Endodermal cell (in vitro differentiated cells): ENCODE measurements around the gene ATP2A2. TPM values are rescaled to one million over a fixed set of nuclear protein-coding genes. Genes with fewer than 3 reads are reported as not detected.

Source experiments
- DNase-seq: peaks from one replicate; pipeline ENCODE4 v3.0.0-alpha.2; 2017
- H3K27ac ChIP-seq: 2 replicates; pipeline ENCODE4 v1.5.1; 2013; ENCODE audit warnings: mild to moderate bottlenecking, low read depth, low read length, moderate library complexity
- H3K27me3 ChIP-seq: 2 replicates; pipeline ENCODE4 v1.6.1; 2013; ENCODE audit warnings: mild to moderate bottlenecking, low read length, moderate library complexity; ENCODE audit not compliant: insufficient read depth, control insufficient read depth, poor library complexity, severe bottlenecking
- H3K36me3 ChIP-seq: 2 replicates; pipeline ENCODE4 v1.7.0; 2013; ENCODE audit warnings: mild to moderate bottlenecking, low read length, moderate library complexity; ENCODE audit not compliant: control insufficient read depth, insufficient read depth
- H3K4me1 ChIP-seq: one replicate; pipeline ENCODE4 v1.7.0; 2013; ENCODE audit warnings: low read length; ENCODE audit not compliant: control insufficient read depth, insufficient read depth
- H3K4me3 ChIP-seq: 2 replicates; pipeline ENCODE4 v1.5.1; 2013; ENCODE audit warnings: mild to moderate bottlenecking, low read length, moderate library complexity
- H3K9ac ChIP-seq: 2 replicates; pipeline ENCODE4 v1.6.1; 2013; ENCODE audit warnings: mild to moderate bottlenecking, low read length, moderate library complexity; ENCODE audit not compliant: poor library complexity, severe bottlenecking; ENCODE audit errors: extremely low read depth
- H3K9me3 ChIP-seq: 2 replicates; pipeline ENCODE4 v1.6.1; 2013; ENCODE audit warnings: mild to moderate bottlenecking, low read length, moderate library complexity; ENCODE audit not compliant: control insufficient read depth
- H3K27ac Mint-ChIP-seq: 2 replicates; pipeline ENCODE4 v1.8.0; 2020; ENCODE audit warnings: mixed read lengths
- H3K27me3 Mint-ChIP-seq: 2 replicates; pipeline ENCODE4 v1.8.0; 2021; ENCODE audit warnings: mild to moderate bottlenecking, mixed read lengths; ENCODE audit not compliant: insufficient read depth
- H3K36me3 Mint-ChIP-seq: 2 replicates; pipeline ENCODE4 v1.8.0; 2020; ENCODE audit warnings: low read depth, mixed read lengths
- H3K4me1 Mint-ChIP-seq: 2 replicates; pipeline ENCODE4 v1.8.0; 2020; ENCODE audit warnings: mixed read lengths
- H3K4me3 Mint-ChIP-seq: 2 replicates; pipeline ENCODE4 v1.8.0; 2020; ENCODE audit warnings: mild to moderate bottlenecking, moderate library complexity, mixed read lengths
- H3K9me3 Mint-ChIP-seq: 2 replicates; pipeline ENCODE4 v1.8.0; 2020; ENCODE audit warnings: mild to moderate bottlenecking, mixed read lengths
- CTCF ChIP-seq: fragments of 200-600 bp; sonication (generic); conservative IDR thresholded peaks from 2 replicates; pipeline ENCODE4 v1.5.0; 2021; ENCODE audit warnings: antibody characterized with exemption, mild to moderate bottlenecking
- WGBS, 2 experiments: methylation state at CpG; one replicate each; pipeline versions ENCODE4 v1.1.5 to v1.1.7; 2013; ENCODE audit warnings: missing lambda C conversion rate in 2 of 2, mixed read lengths in 1 of 2; ENCODE audit not compliant: insufficient coverage in 1 of 2, insufficient read length in 1 of 2; 5-methylcytosine and 5-hydroxymethylcytosine counted together
- total RNA-seq, 2 donors: library from RNA; stranded (reverse); fragmentation: NEBNext Ultra II Directional in 1 of 2; extraction: Animal tissue kit (Norgen Biotek cat#: 25700) in 1 of 2; gene quantifications; 2 replicates in 1 of 2; 3 replicates in 1 of 2; pipeline ENCODE4 v1.2.1, GENCODE V29; 2021

Gene ATP2A2
- total RNA-seq, 2 donors from 2014 or later = 151 to 235 TPM

- Histone ChIP-seq H3K9ac (no peak overlapping the region), H3K36me3 (no peaks in the 10 kb centered on the region), H3K4me1 (peaks cover 19% of the 10 kb centered on the region), H3K27me3 (no peaks in the 10 kb centered on the region), H3K4me3 (no peak overlapping the region), H3K27ac (no peak overlapping the region), H3K9me3 (no peaks in the 10 kb centered on the region)
- TF ChIP-seq CTCF = no peak
- peaks cover 39% of the 10 kb centered on the region for H3K4me1 Mint-ChIP-seq
- H3K27ac Mint-ChIP-seq = peak overlapping the region; percentile 30
- 83% methylated on average over 1 to 8 of the region's 9 CpGs for whole genome bisulfite sequencing, 2 experiments
- peak; percentile 65 for DNase-seq
- no peak overlapping the region for H3K4me3 Mint-ChIP-seq
- peaks cover 2% of the 10 kb centered on the region for H3K9me3 Mint-ChIP-seq
- H3K36me3 Mint-ChIP-seq = no peaks in the 10 kb centered on the region
- no peaks in the 10 kb centered on the region for H3K27me3 Mint-ChIP-seq
Measured at GRCh38 chr12:110252716-110253115, 28.3 kb upstream of the ATP2A2 start.

- no peak overlapping the region for H3K27ac ChIP-seq
- Mint-ChIP-seq H3K27me3 (no peaks in the 10 kb centered on the region), H3K4me1 (peaks cover 35% of the 10 kb centered on the region), H3K4me3 (no peak overlapping the region), H3K9me3 (peaks cover 2% of the 10 kb centered on the region), H3K36me3 (no peaks in the 10 kb centered on the region), H3K27ac (peak overlapping the region; percentile 66)
- H3K4me1 ChIP-seq = peaks cover 19% of the 10 kb centered on the region
- H3K27me3 ChIP-seq = no peaks in the 10 kb centered on the region
- peak; percentile 65 for DNase-seq
- H3K9ac ChIP-seq = no peak overlapping the region
- WGBS, 2 experiments = 77 to 90% methylated on average over 4 to 9 of the region's 9 CpGs
- no peaks in the 10 kb centered on the region for H3K9me3 ChIP-seq
- H3K36me3 ChIP-seq = no peaks in the 10 kb centered on the region
- no peak overlapping the region for H3K4me3 ChIP-seq
- TF ChIP-seq CTCF = no peak
Measured at GRCh38 chr12:110253176-110253575, 27.9 kb upstream of the ATP2A2 start.

GRCh38 chr12:110254971-110255540, 26.0 kb upstream of the ATP2A2 start:
- DNase-seq = peak; percentile 61
- WGBS, 2 experiments = 79 to 90% methylated on average over 6 of the region's 6 CpGs
- Histone ChIP-seq H3K27ac (no peak overlapping the region), H3K4me1 (peaks cover 16% of the 10 kb centered on the region), H3K36me3 (no peaks in the 10 kb centered on the region), H3K27me3 (no peaks in the 10 kb centered on the region), H3K9ac (no peak overlapping the region), H3K4me3 (no peak overlapping the region), H3K9me3 (no peaks in the 10 kb centered on the region)
- no peak for TF ChIP-seq CTCF
- H3K4me1 Mint-ChIP-seq = peaks cover 26% of the 10 kb centered on the region
- H3K4me3 Mint-ChIP-seq = no peak overlapping the region
- peaks cover 2% of the 10 kb centered on the region for H3K9me3 Mint-ChIP-seq
- H3K27ac Mint-ChIP-seq = no peak overlapping the region
- H3K36me3 Mint-ChIP-seq = no peaks in the 10 kb centered on the region
- H3K27me3 Mint-ChIP-seq = no peaks in the 10 kb centered on the region
